Stimulated activated naive CD8-positive, alpha-beta T cell treated with anti-CD3 and anti-CD28 coated beads, Interleukin-15, Interleukin-2, amounts not matched to agents 100 U/mL and 50 U/mL, for 24 hours (primary cell): ENCODE results near the gene CDH23.

Experiments used
- ATAC-seq: fragments of 150-1000 bp; cut with Tn5 transposase; one replicate; pipeline ENCODE4 v1.10.0; 2021
- DNase-seq: peaks from one replicate; pipeline ENCODE4 v3.0.0; 2021

The CDH23 gene

GRCh38 chr10:71638822-71639719 lies 242.4 kb downstream of the CDH23 start:
- ATAC-seq: no peak
- DNase-seq: no peak

- ATAC-seq (no peak), DNase-seq (no peak)
Measured at GRCh38 chr10:71640607-71641006, 243.9 kb downstream of the CDH23 start.

- DNase-seq: no peak
- ATAC-seq: no peak
Measured at GRCh38 chr10:71641449-71641848, 244.7 kb downstream of the CDH23 start.

- DNase-seq (no peak), ATAC-seq (no peak)
Measured at GRCh38 chr10:71641986-71642385, 245.3 kb downstream of the CDH23 start.

GRCh38 chr10:71643904-71644303 lies 247.2 kb downstream of the CDH23 start:
- DNase-seq: no peak
- peak; percentile 5 for ATAC-seq

GRCh38 chr10:71644307-71645180 lies 247.8 kb downstream of the CDH23 start:
- DNase-seq: peak; percentile 51
- ATAC-seq: peak; percentile 85

- DNase-seq (no peak), ATAC-seq (no peak)
Measured at GRCh38 chr10:71645185-71645584, 248.5 kb downstream of the CDH23 start.

GRCh38 chr10:71646037-71646436 lies 249.3 kb downstream of the CDH23 start:
- ATAC-seq: no peak
- no peak for DNase-seq

GRCh38 chr10:71646592-71647292 lies 250.0 kb downstream of the CDH23 start:
- ATAC-seq: no peak
- no peak for DNase-seq

GRCh38 chr10:71647526-71648253 lies 251.0 kb downstream of the CDH23 start:
- ATAC-seq (no peak), DNase-seq (no peak)

- no peak for ATAC-seq
Measured at GRCh38 chr10:71648254-71648932, 251.7 kb downstream of the CDH23 start.

GRCh38 chr10:71648933-71649320 lies 252.2 kb downstream of the CDH23 start:
- DNase-seq: no peak
- ATAC-seq: no peak

More at GRCh38 chr10:71648254-71648932, 251.7 kb downstream of the CDH23 start:
- DNase-seq: no peak

- no peak for ATAC-seq
- no peak for DNase-seq
Measured at GRCh38 chr10:71649631-71650030, 252.9 kb downstream of the CDH23 start.

GRCh38 chr10:71650397-71650796 lies 253.7 kb downstream of the CDH23 start:
- ATAC-seq (no peak), DNase-seq (no peak)

- no peak for DNase-seq
- no peak for ATAC-seq
Measured at GRCh38 chr10:71651428-71651827, 254.7 kb downstream of the CDH23 start.

- DNase-seq (no peak), ATAC-seq (no peak)
Measured at GRCh38 chr10:71651928-71652327, 255.2 kb downstream of the CDH23 start.

- no peak for DNase-seq
- no peak for ATAC-seq
Measured at GRCh38 chr10:71653044-71653443, 256.3 kb downstream of the CDH23 start.

- ATAC-seq (no peak), DNase-seq (no peak)
Measured at GRCh38 chr10:71656220-71656619, 259.5 kb downstream of the CDH23 start.

GRCh38 chr10:71657604-71658466 lies 261.1 kb downstream of the CDH23 start:
- ATAC-seq (no peak), DNase-seq (no peak)

GRCh38 chr10:71658467-71658745 lies 261.7 kb downstream of the CDH23 start:
- no peak for DNase-seq
- no peak for ATAC-seq
